GM12878 (cell line): ENCODE results near the gene KIR2DL4. TPM values are rescaled to one million over a fixed set of nuclear protein-coding genes. Genes with fewer than 3 reads are reported as not detected.
"Not testable (repeated sequence)": the region's sequence is repeated elsewhere in the genome, so short reads cannot be mapped to it uniquely, and the experiment has no call there.

Experiments used
- ATAC-seq: fragments of 200-7000 bp; cut with Tn5 transposase; 3 replicates; pipeline ENCODE4 v1.9.1; 2020; ENCODE audit warnings: mild to moderate bottlenecking, moderate library complexity
- BruUV-seq: library from RNA; stranded (reverse); fragments of 400-500 nt; replicated peaks from 2 replicates; lab custom pipeline; 2021; lab: Mats Ljungman, UMichigan
- CTCF ChIA-PET: fragments of 300-600 bp; sonication (Branson Sonifier 250); formaldehyde crosslinking; extraction: SDS; loops from one replicate; lab custom pipeline; 2021; ENCODE audit warnings: inconsistent platforms; lab: Yijun Ruan, JAX
- POLR2A ChIA-PET: fragments of 350-600 bp; formaldehyde crosslinking; extraction: SDS; loops from one replicate; lab custom pipeline; 2021; ENCODE audit warnings: inconsistent platforms; lab: Charles Lee
- RAD21 ChIA-PET: fragments of 300-600 bp; sonication (Branson Sonifier 250); formaldehyde crosslinking; loops from one replicate; lab custom pipeline; 2023; ENCODE audit warnings: antibody characterized with exemption; ENCODE audit not compliant: unreplicated experiment; lab: Charles Lee
- SMC1A ChIA-PET: fragments of 300-600 bp; sonication (Branson Sonifier 250); formaldehyde crosslinking; loops from one replicate; lab custom pipeline; 2023; ENCODE audit not compliant: unreplicated experiment, uncharacterized antibody; lab: Charles Lee
- DNase-seq: peaks from one replicate; pipeline ENCODE4 v3.0.0-alpha.2; 2011; ENCODE audit warnings: low read depth, low spot score
- FAIRE-seq: peaks from 3 replicates; lab custom pipeline; 2011; peaks lifted over from hg19 to GRCh38; lab: Jason Lieb, UNC
- H2AFZ ChIP-seq: 2 replicates; pipeline ENCODE4 v1.6.0; 2011; ENCODE audit warnings: low read depth, low read length, control low read depth; ENCODE audit not compliant: control insufficient read depth
- H3K27ac ChIP-seq: 2 replicates; pipeline ENCODE4 v1.5.1; 2011; ENCODE audit warnings: control low read depth; ENCODE audit not compliant: control insufficient read depth, insufficient read depth
- H3K27me3 ChIP-seq, 2 experiments: replicated peaks in 1 of 2; 2 replicates each; pipeline versions ENCODE4 v1.6.0 to v1.6.1; 2011; ENCODE audit warnings: low read length in 1 of 2; ENCODE audit not compliant: control insufficient read depth in 2 of 2, insufficient read depth in 2 of 2
- H3K36me3 ChIP-seq, 2 experiments: 2 replicates each; pipeline ENCODE4 v1.5.1; 2011; ENCODE audit warnings: low read length in 1 of 2; ENCODE audit not compliant: control insufficient read depth in 2 of 2, insufficient read depth in 2 of 2
- H3K4me1 ChIP-seq: 2 replicates; pipeline ENCODE4 v1.6.1; 2011; ENCODE audit warnings: mild to moderate bottlenecking, low read length, moderate library complexity, mixed read lengths; ENCODE audit not compliant: control insufficient read depth, insufficient read depth
- H3K4me2 ChIP-seq: 2 replicates; pipeline ENCODE4 v1.6.0; 2011; ENCODE audit warnings: control low read depth; ENCODE audit not compliant: control insufficient read depth, insufficient read depth
- H3K4me3 ChIP-seq: fragments of 200-600 bp; sonication (generic); 2 replicates; pipeline ENCODE4 v1.5.1; 2016
- H3K79me2 ChIP-seq: 2 replicates; pipeline ENCODE4 v1.6.0; 2011; ENCODE audit warnings: low read length; ENCODE audit not compliant: control insufficient read depth, insufficient read depth
- H3K9ac ChIP-seq: 2 replicates; pipeline ENCODE4 v1.8.0; 2011; ENCODE audit warnings: low read length, control low read depth, mixed read lengths; ENCODE audit not compliant: control insufficient read depth, insufficient read depth
- H3K9me3 ChIP-seq: replicated peaks from 3 replicates; pipeline ENCODE4 v1.5.1; 2011; ENCODE audit warnings: mild to moderate bottlenecking, low read length; ENCODE audit not compliant: control insufficient read depth, insufficient read depth
- H4K20me1 ChIP-seq: 2 replicates; pipeline ENCODE4 v1.6.0; 2011; ENCODE audit not compliant: control insufficient read depth, insufficient read depth
- WGBS: methylation state at CpG from one replicate; pipeline ENCODE4 v1.1.6; 2016; ENCODE audit warnings: low lambda C conversion rate; ENCODE audit not compliant: insufficient replicate concordance, insufficient coverage; ENCODE audit errors: missing lambda C conversion rate; 5-methylcytosine and 5-hydroxymethylcytosine counted together
- in situ Hi-C: fragments of 300-500 bp; cut with MboI; formaldehyde crosslinking; loops from 9 replicates; pipeline ENCODE4 v1.14.3; 2018; ENCODE audit warnings: mixed read lengths
- intact Hi-C: fragments of 100-400 bp; cut with micrococcal nuclease; formaldehyde crosslinking; loops from one replicate; pipeline ENCODE4 v1.14.2; 2022; ENCODE audit not compliant: unreplicated experiment
- polyA plus RNA-seq, 11 experiments: library from polyadenylated mRNA; depleted of rRNA in 4 of 11; unstranded in 6 of 11; stranded (reverse) in 5 of 11; fragments of >200 nt; fragmentation: Nextera tagmentation in 4 of 11; fragmentation: Illumina TruSeq in 1 of 11; extraction: Ambion mirVana in 4 of 11; extraction: Trizol in 1 of 11; gene quantifications; 1 replicate in 1 of 11; 2 replicates in 10 of 11; pipeline versions ENCODE4 v1.2.1 to v1.2.3, GENCODE V29; 2011 to 2016; ENCODE audit warnings: inconsistent platforms in 2 of 11, missing spikeins in 2 of 11, low read depth in 1 of 11
- total RNA-seq, 4 experiments: library from RNA; depleted of rRNA in 3 of 4; stranded (reverse); fragments of >200 nt in 3 of 4; fragmentation: Illumina TruSeq in 1 of 4; extraction: Trizol in 1 of 4; gene quantifications; 2 replicates each; pipeline versions ENCODE4 v1.2.1 to v1.2.3, GENCODE V29; 2013 to 2021

Gene KIR2DL4
- total and polyA plus RNA-seq, 10 of the 15 experiments (the other 5 are each of a cell fraction or from before 2014, with no cell fraction given): 0.22 TPM; not detected in 9

DNA sequence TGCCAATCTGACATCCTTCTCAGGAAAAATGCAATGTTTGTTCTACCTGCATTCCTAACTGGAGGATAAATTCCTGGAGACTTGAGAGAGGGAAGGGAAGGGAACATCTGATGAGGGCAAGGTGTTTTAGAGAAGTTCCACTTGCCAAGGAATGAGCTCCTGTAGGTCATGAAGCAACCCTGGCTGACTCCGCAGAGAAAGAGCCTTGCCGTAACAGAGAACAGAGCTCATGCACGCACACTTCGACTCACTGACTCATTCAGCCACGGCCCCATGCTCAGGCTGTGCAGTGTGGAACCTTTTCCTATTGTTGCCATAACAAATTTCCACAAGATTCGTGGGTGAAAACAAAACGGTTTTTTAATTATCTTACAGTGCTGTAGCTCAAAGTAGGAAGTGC is 24.5 kb upstream of the KIR2DL4 start:
- H3K27ac ChIP-seq, H4K20me1 ChIP-seq, H3K4me2 ChIP-seq, H3K27me3 ChIP-seq, in situ Hi-C loops, intact Hi-C loops, RAD21 ChIA-PET, CTCF ChIA-PET, SMC1A ChIA-PET, H3K4me3 ChIP-seq, H2AFZ ChIP-seq, POLR2A ChIA-PET, ATAC-seq, DNase-seq, H3K4me1 ChIP-seq, H3K9me3 ChIP-seq, H3K79me2 ChIP-seq, H3K9ac ChIP-seq, BruUV-seq, H3K36me3 ChIP-seq, FAIRE-seq: not testable (repeated sequence)
- 13% methylated on average over 7 of the region's 7 CpGs for whole genome bisulfite sequencing

GRCh38 chr19:54782916-54783315 is 20.5 kb upstream of the KIR2DL4 start:
- H3K4me3 ChIP-seq, DNase-seq, FAIRE-seq, H3K9ac ChIP-seq, H3K36me3 ChIP-seq, CTCF ChIA-PET, RAD21 ChIA-PET, H3K27me3 ChIP-seq, POLR2A ChIA-PET, SMC1A ChIA-PET, H3K79me2 ChIP-seq, BruUV-seq, in situ Hi-C loops, H3K27ac ChIP-seq, H3K4me1 ChIP-seq, H4K20me1 ChIP-seq, H2AFZ ChIP-seq, H3K9me3 ChIP-seq, intact Hi-C loops, ATAC-seq, H3K4me2 ChIP-seq: not testable (repeated sequence)
- 1% methylated on average over 4 of the region's 4 CpGs for WGBS

GRCh38 chr19:54786091-54786723 is 17.2 kb upstream of the KIR2DL4 start:
- SMC1A ChIA-PET, RAD21 ChIA-PET, H3K9ac ChIP-seq, H3K27ac ChIP-seq, H3K79me2 ChIP-seq, H2AFZ ChIP-seq, H3K9me3 ChIP-seq, in situ Hi-C loops, H4K20me1 ChIP-seq, BruUV-seq, H3K4me2 ChIP-seq, POLR2A ChIA-PET, FAIRE-seq, H3K36me3 ChIP-seq, H3K4me3 ChIP-seq, H3K27me3 ChIP-seq, CTCF ChIA-PET, H3K4me1 ChIP-seq, intact Hi-C loops, ATAC-seq, DNase-seq: not testable (repeated sequence)
- 58% methylated on average over 24 of the region's 24 CpGs for WGBS

DNA sequence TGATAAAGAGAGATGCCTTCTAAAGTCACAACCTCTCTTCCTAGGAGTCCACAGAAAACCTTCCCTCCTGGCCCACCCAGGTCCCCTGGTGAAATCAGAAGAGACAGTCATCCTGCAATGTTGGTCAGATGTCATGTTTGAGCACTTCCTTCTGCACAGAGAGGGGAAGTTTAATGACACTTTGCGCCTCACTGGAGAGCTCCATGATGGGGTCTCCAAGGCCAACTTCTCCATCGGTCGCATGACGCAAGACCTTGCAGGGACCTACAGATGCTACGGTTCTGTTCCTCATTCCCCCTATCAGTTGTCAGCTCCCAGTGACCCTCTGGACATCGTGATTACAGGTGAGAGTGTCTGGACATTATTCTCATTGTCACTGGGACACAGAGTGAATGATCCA is 15.3 kb upstream of the KIR2DL4 start:
- BruUV-seq, H3K9ac ChIP-seq, H3K4me2 ChIP-seq, SMC1A ChIA-PET, H3K79me2 ChIP-seq, RAD21 ChIA-PET, H3K27ac ChIP-seq, POLR2A ChIA-PET, intact Hi-C loops, ATAC-seq, H4K20me1 ChIP-seq, H3K4me3 ChIP-seq, CTCF ChIA-PET, DNase-seq, H3K27me3 ChIP-seq, in situ Hi-C loops, FAIRE-seq, H3K36me3 ChIP-seq, H3K9me3 ChIP-seq, H3K4me1 ChIP-seq, H2AFZ ChIP-seq: not testable (repeated sequence)
- 67% methylated on average over 6 of the region's 6 CpGs for WGBS
